Testis (tissue), 2 donors: Measurements from ENCODE around the gene JCHAIN.

ENCODE experiments used
- CTCF ChIP-seq, 3 experiments: fragments of 450-650 bp in 2 of 3; fragments of 200-600 bp in 1 of 3; sonication (generic) in 1 of 3; IDR thresholded peaks; one replicate each; pipeline ENCODE4 v1.5.1; 2016 to 2019; ENCODE audit warnings: antibody characterized with exemption in 3 of 3, mild to moderate bottlenecking in 2 of 3, moderate library complexity in 1 of 3
- POLR2A ChIP-seq: fragments of 450-650 bp; IDR thresholded peaks from one replicate; pipeline ENCODE4 v1.6.1; 2017; ENCODE audit warnings: antibody characterized with exemption, mild to moderate bottlenecking, moderate library complexity

- no peak for TF ChIP-seq CTCF (IDR thresholded peaks at IDR 0.05)
- no peak for TF ChIP-seq POLR2A
These were observed 42.0 kb downstream of the JCHAIN start for GRCh38 chr4:70624226-70624793.
